NCI-H1105 treated with DMSO at 0.1 percent for 48 hours (cell line): ENCODE data around the gene CDK16.

ENCODE experiments used
- DNase-seq: peaks from one replicate; lab custom pipeline; 2025; lab: John Stamatoyannopoulos, UW

Gene CDK16

GRCh38 chrX:47209508-47210238 lies 8.8 kb upstream of the CDK16 start:
- no peak for DNase-seq

- no peak for DNase-seq
Measured at GRCh38 chrX:47210661-47211425, 7.6 kb upstream of the CDK16 start.

- no peak for DNase-seq
Measured at GRCh38 chrX:47212381-47213293, 5.8 kb upstream of the CDK16 start.

- no peak for DNase-seq
Measured at GRCh38 chrX:47214435-47215077, 3.9 kb upstream of the CDK16 start.

- DNase-seq, result no peak
Measured at GRCh38 chrX:47215291-47215900, 3.1 kb upstream of the CDK16 start.

GRCh38 chrX:47216393-47216925 lies 2.0 kb upstream of the CDK16 start:
- DNase-seq, result no peak

GRCh38 chrX:47217121-47217851 lies 1.2 kb upstream of the CDK16 start:
- peak; percentile 14 for DNase-seq

- peak; percentile 97 for DNase-seq
Measured at GRCh38 chrX:47217852-47218279, 615 bp upstream of the CDK16 start.

GRCh38 chrX:47218920-47219815 lies 687 bp downstream of the CDK16 start:
- DNase-seq, result no peak

- no peak for DNase-seq
Measured at GRCh38 chrX:47221756-47222155, 3.3 kb downstream of the CDK16 start.

GRCh38 chrX:47222751-47223350 lies 4.4 kb downstream of the CDK16 start:
- no peak for DNase-seq

- no peak for DNase-seq
Measured at GRCh38 chrX:47223476-47224250, 5.2 kb downstream of the CDK16 start.

- DNase-seq, result no peak
Measured at GRCh38 chrX:47224266-47224895, 5.9 kb downstream of the CDK16 start.

GRCh38 chrX:47224896-47225290 lies 6.4 kb downstream of the CDK16 start:
- no peak for DNase-seq

- no peak for DNase-seq
Measured at GRCh38 chrX:47226071-47226470, 7.6 kb downstream of the CDK16 start.

GRCh38 chrX:47226531-47227333 lies 8.3 kb downstream of the CDK16 start:
- no peak for DNase-seq

GRCh38 chrX:47227334-47227583 lies 8.8 kb downstream of the CDK16 start:
- DNase-seq, result no peak
